Measurements from ENCODE around the gene DIPK1A.

Gene DIPK1A

GRCh38 chr1:92953491-92953890 lies 7.8 kb downstream of the DIPK1A start:
- no peak for DNase-seq (ENCODE audit: low read depth in 3 of 3)

DNA sequence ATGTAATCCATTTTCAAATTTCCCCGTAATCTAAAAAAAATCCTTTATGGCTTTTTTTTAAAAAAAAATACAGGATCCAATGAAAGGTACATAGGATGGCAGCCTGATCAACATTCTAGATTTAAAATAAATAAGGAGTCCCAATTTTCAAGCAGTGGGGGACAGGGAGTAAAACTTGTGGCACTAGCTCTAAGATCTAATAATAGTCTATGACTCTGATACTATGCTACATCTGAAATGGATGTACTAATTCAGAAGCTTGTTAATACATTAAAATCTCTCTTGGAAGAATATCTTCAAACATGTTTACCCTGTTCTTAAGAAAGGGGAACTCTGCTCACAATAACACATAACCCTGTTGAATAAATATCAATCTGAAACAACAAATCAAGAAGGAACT lies 8.5 kb downstream of the DIPK1A start:
- DNase-seq (ENCODE audit: low read depth in 3 of 3) = no peak

DNA sequence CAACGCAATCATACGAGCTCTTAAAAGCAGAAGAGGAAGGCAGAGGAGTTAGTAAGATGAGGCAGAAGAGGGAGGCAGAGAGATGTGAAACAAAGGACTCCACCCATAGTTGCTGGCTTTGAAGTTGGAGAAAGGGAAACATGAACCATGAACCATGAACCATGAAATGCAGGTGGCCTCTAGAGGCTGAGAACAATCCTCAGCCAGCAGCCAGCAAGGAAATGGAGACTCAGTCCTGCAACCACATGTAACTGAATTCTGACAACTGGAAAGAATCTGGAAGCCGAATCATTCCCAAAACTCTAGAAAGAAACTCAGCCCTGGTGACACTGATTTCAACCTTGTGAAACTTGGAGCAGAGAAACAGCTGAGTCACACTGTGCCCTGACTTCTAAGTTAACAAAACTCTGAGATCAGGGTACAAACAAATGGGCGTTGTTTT lies 10.1 kb downstream of the DIPK1A start:
- DNase-seq (ENCODE audit: low read depth in 3 of 3) = no peak

DNA sequence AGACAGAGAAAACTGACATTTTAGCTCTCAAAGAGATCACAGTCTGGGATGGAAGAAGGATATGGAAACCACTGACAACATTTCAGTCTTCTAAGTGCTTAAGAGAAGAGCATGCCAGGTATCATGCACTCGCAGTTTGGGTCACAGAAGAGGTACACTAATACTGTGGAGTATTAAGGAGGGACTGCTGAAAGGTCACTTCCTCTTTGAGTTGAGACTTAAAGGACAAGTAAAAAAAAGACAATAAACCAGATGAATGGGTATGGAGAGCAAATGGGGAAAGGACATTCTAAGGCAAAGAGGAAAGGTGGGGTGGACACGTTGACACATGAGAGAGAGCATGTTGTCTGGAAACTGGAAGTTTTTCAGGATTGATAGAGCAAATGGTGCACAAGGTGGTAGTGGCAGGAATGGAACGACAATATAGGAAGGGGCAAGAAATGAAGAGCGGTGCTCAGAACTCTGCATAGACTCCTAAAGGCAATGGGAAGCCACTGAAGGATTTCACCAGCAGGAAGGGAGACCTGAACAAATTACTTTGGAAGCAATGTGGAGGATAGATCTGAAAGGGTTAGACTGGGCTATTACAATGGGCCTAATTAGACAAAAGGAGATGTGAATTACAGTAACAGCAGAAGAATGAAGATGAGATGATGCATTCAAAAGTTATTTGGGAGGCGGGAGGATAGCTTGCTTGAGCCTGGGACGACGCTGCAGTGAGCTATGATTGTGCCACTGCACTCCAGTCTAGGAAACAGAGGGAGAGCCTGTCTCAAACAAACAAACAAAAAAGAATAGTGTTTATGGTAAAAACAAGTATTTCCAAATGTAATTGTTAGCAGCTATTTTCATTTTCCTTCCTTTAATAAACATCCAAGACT lies 11.1 kb downstream of the DIPK1A start:
- DNase-seq (ENCODE audit: low read depth in 3 of 3) = no peak

GRCh38 chr1:92948071-92948470 lies 13.2 kb downstream of the DIPK1A start:
- DNase-seq (ENCODE audit: low read depth in 3 of 3) = no peak

- no peak for DNase-seq (ENCODE audit: low read depth in 3 of 3)
Observed at GRCh38 chr1:92945748-92946270, 15.5 kb downstream of the DIPK1A start.

DNA sequence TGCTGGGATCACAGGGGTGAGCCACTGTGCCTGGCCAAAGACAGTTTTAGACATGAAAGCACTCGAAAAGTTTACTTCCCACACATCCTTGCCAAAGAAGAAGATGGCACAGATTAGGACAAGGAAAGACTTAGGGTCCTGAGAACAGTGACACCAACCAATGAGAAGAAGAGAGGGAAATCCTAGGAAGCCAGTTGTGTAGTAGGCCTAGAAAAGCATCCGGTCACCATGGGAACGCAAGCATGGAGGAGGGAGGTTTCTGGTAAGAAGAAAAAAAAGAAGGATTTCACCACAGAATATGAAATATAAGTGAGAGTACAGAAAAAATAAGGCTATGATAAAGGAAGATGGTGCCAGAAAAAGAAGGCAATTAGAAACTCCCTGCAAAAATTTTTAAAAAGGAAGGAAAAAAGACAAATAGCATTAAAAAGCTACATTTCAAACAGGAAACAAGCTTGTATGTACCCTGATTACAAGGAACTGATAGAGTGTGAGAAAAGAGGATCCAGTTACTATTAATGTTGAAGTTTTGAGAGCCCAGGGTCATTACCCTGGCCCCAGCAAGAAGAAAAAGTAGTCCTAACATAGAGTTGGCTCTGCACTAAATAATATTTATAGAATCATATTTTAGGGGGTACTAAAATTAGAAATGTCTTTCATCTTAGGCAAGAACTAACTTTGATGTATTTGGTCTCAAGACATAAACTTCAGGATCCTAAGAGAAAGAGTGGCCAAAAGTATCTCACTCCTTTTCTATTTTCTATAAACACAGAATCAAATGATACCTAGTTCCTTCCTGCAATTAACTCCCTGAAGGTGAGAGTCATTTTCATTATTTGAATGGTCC lies 16.1 kb downstream of the DIPK1A start:
- no peak for DNase-seq (ENCODE audit: low read depth in 3 of 3)

GRCh38 chr1:92943502-92943847 lies 17.8 kb downstream of the DIPK1A start:
- no peak for DNase-seq (ENCODE audit: low read depth in 3 of 3)

DNA sequence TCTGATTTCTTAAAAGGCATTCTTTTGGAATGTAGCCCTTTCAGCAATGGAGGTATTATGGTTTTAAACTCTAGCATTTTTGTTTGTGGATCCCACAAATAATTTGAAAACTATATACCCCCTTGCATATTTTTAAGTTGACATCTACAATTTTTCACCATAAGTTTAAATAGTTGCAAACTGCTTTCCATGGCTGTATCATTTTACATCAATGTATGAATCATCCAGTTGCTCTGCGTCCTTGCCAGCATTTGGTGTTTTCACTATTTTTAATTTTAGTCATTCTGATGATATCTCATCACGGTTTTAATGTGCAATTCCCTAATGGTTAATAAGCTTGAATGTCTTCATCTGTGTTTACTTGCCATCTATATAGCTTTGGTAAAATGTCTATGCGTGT lies 20.7 kb downstream of the DIPK1A start:
- DNase-seq (ENCODE audit: low read depth in 3 of 3) = no peak

GRCh38 chr1:92937731-92938130 lies 23.5 kb downstream of the DIPK1A start:
- no peak for DNase-seq (ENCODE audit: low read depth in 3 of 3)

GRCh38 chr1:92936865-92937264 lies 24.4 kb downstream of the DIPK1A start:
- no peak for DNase-seq (ENCODE audit: low read depth in 3 of 3)

DNA sequence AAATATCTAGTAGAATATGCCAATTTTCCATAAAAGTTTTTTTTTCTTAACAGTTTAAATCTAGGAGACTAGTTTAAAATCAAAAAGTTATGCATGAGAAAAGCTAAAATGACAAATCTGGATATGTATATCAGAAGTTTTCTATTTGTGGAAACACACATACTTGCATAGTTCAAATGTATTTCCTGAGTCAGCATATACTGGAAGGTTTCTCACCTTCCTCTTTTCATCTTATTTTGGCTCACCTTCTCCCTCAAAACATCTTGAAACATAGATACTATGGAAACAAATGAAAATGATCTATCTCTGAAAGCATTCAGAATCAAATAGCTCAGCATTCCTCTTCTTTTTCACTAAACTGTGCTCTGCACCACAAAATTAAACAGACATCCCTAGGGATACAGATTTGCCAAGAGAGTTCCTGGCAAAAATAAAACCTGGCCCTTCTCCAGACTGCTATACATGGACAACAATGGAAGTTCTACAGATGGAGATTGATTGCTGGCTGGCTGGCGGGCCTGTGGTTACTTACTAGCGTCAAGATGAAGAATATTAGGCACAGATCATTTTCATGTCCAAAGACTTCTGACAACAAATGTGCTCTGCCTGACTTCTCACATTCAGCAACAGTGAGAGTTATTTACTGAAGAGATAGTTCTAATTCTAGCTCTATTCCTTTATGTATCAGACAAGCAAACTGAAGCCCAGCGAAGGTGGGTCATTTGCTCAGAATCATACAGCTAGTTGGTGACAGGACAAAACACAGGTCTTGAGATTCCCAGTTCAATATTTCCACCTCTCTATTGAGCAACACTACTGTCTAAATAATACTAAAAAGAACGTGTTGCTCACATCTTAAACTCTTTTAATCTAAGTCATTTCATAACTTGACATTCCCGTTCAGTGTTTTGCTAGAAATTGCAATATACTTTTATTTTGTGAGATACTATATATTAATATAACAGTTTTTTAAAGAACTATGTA lies 26.6 kb downstream of the DIPK1A start:
- no peak for DNase-seq (ENCODE audit: low read depth in 3 of 3)

DNA sequence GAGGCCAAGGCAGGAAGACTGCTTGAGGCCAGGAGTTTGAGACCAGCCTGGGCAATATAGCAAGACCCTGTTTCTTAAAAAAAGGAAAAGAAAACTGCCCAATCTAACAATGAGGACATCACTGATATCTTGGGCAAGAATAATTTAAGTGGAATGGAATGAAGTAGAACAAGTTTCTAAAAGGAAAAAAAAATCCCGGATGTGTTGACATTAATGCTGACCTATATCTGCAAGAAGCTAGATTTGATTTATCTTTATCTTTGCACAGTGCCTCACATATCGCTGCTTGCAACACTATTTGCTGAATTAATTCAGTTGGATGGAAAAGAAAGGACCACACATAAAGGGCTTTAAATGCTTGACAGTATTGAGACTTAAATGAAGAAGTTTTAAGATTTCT lies 27.8 kb downstream of the DIPK1A start:
- no peak for DNase-seq (ENCODE audit: low read depth in 3 of 3)

DNA sequence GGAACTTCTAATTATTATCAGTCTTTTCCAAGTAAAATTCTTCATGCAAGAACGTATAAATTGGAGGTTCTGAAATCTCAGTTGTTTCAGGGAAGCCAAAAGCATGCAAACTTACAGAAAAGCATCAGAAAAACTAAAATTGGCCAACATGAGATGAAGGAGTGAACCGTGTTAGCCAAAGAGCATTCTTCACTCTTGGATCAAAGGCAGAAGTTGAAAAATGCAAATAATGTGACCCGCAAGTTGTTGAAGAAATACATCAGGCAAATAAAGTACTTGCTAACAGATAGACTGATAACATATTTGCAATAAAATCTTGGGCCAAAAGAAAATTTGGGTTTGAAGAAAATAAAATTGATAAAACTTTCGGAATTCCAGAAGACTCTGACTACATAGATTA lies 29.6 kb downstream of the DIPK1A start:
- no peak for DNase-seq (ENCODE audit: low read depth in 3 of 3)

DNA sequence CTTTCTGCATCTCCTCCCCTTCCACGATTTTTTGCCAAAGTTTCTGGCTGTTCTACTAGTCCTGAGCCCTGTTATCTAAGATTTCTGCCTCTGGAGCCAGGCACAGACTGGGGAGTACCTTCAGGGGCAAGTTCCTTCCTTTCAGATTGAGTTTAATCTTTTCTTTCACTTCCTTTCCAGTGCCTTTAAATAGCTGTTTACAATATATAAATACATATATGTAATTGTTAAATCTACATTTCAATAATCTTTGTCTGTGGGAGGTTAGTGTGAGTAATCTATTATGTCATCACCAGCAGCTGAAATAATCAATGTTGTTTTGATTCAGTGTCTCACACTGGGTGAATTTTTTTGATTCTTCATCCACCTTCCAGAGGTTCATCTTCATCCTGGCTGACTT lies 31.8 kb downstream of the DIPK1A start:
- DNase-seq (ENCODE audit: low read depth in 3 of 3) = no peak

DNA sequence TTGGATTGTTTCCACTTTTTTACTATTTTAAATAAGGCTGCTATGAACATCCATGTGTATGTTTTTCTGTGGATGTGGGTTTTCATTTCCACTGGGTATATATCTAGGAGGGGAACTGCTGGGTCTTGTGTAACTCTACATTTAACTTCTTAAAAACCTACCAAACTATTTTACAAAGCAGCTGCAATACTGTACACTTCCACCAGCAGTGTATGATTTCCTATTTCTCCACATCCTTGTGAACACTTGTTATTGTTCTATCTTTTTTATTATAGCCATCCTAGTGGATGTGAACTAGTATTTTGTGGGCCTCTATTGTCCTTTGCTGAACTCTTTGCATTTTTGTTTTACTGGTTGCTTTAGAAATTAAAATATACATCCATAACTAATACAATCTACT lies 33.4 kb downstream of the DIPK1A start:
- no peak for DNase-seq (ENCODE audit: low read depth in 3 of 3)

DNA sequence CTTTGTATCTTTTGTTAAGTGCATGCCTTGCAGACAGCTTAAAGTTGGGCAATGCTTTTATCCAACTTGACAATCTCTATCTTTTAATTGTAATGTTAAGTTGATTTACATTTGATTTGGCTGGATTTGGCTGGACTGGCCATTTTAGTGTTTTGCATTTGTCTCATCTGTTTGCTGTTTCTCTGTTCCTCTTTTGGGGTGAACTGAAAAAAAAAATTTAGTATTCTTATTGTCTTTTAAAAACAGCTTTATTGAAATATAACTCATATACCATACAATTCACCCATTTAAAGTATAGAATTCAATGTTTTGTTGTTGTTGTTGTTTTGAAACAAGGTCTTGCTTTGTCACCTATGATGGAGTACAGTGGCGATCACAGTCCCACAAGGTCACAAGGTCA lies 34.4 kb downstream of the DIPK1A start:
- DNase-seq (ENCODE audit: low read depth in 3 of 3) = no peak

DNA sequence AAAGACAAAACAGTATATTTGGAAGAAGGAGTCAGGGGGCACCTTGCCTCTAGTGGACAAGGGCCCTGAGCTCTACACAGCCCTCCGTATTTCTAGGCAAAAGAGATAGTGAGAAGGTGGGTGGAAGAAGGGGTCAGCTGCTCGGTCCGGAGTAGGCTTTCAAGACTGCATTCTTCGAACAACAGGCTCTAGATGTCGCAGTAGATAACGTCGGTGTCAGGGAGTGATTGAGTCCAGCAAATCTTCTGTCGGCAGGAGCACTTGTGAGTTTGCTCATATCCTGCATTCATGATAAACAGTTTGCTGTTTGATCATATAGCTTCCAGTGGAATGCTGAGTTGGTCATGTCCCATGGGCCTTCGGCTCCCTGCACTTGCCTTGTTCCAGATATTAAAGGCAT lies 36.8 kb downstream of the DIPK1A start:
- no peak for DNase-seq (ENCODE audit: low read depth in 3 of 3)

GRCh38 chr1:92923664-92924063 lies 37.6 kb downstream of the DIPK1A start:
- no peak for DNase-seq (ENCODE audit: low read depth in 3 of 3)

- no peak for DNase-seq (ENCODE audit: low read depth in 3 of 3)
Observed at GRCh38 chr1:92922356-92923035, 38.8 kb downstream of the DIPK1A start.
